SKM-1 (cell line): ENCODE measurements around the gene P2RX1.
"Not testable (repeated sequence)": the region's sequence is repeated elsewhere in the genome, so short reads cannot be mapped to it uniquely, and the experiment has no call there.

Source experiments
- DNase-seq: peaks from one replicate; lab custom pipeline; 2025; ENCODE audit not compliant: unreplicated experiment; lab: John Stamatoyannopoulos, UW

The P2RX1 gene

DNA sequence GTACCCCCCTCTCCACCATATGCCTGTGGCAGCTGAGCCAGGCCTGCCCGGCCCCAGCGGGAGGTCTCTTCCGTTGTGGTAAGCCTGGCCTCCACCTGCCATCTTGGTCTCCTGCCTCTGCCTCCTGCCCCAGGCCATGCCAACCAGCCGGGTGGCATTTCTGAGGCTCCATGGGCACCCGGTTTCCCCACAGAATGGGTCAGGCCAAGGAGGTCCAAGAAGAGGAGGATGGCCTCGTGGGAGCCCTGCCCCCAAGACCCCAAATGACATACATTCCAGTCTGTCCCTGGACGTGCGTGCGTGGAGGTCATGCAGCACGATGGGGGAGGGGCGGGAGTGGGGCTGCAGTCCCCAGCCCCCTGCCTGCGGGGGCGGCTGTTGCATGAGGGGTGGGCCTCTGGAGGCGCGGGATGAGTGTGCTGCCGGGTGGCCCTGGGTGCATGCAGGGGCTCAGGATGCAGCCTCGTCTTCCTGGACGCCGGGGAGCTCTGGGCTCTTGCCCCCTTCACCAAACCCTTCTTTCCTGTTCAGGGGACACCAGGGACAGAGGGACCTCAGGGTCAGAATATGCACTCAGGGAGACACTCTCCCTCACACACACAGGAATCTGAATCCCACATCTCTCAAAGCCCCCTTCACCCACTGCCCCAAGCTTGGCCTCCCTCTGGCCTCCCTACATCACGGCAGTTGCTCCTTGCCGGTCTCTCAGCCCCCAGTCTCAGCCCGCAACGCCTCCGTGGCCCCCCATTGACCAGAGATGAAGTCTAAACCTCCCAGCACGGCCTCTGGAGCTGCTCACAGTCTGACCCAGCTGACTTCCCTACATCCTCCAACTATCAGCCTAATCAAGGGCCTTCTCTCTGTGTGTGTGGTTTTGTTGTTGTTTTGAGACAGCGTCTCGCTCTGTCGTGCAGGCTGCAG is 54.2 kb downstream of the P2RX1 start:
- DNase-seq: no peak

DNA sequence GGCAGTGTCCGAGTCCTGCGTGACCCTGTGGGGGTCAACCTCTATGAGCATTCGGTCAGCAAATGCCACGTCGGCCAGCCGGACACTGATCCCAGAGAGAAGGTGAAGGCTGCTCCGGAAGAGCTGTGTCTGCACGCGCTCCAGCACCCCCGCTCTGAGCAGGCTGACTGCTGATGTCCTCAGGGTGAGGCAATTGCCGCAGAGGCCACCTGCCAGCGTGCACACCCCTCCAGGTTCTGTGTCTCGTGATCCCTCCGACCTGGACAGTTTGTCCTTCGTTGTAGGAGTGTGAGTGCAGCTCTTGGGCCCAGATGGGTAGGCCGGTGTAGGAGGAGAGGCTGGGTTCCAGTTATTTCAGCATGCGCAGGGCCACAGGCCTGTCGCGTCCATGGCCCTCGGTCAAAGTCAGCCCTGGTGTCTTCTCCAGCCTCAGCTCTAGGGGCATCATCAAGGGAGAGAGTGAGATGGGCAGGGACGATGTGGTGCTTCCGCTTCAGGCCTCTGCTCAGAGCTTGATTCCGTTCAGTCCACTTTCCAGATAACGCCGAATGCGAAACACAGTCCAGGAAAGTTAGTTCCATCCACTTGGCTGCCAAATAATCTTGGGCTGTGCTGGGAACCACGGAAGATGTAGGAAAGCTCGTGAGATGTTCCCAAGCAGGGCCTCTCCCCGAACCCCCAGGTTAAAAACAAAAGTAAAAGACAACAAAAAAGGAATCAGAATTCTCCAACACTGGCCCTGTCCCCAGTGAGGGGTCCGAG is 55.1 kb downstream of the P2RX1 start:
- DNase-seq: no peak

DNA sequence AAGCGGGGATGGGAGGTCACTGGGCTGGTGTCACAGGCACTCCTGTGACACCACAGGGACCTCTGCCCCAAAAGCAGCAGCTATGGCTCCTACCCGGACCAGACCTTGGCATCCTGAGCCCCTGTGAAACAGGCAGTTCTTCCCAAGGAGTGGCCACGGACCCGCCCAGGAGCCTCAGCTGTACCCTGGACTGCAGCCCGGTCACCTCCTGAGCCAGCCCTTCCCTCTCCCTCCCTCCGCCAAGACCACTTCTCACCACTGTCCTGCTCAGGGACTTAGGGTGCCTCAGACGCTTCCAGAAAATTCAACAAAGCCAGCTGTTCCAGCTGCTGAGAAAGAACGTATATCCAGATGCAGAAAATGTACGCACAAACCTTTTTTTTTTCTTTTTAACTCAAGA is 56.3 kb downstream of the P2RX1 start:
- no peak for DNase-seq

DNA sequence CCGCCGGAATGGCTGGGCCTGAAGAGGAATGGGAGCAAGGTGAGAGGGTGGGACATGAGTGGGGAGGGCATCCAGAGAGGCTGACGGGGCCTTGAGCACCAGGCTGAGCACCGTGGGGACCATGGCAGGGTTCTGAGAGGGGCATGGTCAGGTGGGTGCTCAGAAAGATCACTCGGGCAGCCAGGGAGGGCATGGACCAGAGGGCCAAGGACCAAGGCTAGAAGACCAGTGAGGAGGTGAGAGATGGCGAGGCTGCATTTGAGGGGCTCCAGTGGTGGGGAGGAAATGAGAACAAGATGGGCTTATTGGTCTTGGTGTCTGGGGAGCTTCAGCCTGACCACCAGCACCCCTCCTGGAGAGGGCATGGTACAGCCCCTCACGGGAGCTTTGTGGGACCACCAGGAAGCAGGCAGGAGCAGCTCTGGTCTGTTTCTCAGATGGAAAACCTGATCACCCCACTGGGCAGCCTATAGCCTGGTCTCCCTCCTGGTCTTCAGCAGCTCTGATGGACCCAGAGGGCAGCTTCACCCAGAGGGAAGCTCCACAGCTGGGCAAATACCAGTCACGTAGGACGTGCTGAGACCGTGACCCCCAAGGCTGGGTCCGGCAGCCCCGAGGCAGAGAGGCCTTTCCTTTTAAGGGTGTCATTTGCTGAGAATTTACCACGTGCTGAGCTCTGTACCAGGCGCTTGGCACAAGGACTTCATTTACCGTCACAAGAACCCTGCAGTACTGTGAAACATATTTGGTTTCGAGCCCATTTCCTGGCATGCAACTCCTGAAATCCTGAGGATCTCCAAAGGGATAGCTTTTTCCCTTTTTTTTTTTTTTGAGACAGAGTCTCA is 58.8 kb downstream of the P2RX1 start:
- DNase-seq: no peak

DNA sequence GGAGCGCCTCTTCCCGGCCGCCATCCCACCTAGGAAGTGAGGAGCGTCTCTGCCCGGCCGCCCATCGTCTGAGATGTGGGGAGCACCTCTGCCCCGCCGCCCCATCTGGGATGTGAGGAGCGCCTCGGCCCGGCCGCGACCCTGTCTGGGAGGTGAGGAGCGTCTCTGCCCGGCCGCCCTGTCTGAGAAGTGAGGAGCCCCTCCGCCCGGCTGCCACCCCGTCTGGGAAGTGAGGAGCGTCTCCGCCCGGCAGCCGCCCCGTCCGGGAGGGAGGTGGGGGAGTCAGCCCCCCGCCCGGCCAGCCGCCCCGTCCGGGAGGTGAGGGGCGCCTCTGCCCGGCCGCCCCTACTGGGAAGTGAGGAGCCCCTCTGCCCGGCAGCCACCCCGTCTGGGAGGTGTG is 62.1 kb downstream of the P2RX1 start:
- DNase-seq: not testable (repeated sequence)

DNA sequence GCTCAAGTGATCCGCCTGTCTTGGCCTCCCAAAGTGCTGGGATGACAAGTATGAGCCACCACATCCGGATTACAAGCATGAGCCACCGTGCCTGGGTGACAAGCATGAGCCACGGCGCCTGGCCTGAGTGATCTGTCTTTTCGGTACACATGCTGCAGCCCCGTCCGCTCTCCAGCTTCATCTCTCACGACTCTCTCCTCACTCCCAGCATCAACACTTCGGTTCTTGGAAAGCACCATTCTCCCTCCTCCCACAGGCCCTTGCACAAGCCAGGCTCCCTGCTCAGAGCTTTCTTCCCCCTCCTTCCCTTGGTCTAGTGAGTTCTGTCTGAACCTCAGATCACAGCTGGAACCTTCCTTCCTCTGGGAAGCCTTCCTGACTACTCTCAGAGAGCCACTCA is 63.7 kb downstream of the P2RX1 start:
- no peak for DNase-seq

DNA sequence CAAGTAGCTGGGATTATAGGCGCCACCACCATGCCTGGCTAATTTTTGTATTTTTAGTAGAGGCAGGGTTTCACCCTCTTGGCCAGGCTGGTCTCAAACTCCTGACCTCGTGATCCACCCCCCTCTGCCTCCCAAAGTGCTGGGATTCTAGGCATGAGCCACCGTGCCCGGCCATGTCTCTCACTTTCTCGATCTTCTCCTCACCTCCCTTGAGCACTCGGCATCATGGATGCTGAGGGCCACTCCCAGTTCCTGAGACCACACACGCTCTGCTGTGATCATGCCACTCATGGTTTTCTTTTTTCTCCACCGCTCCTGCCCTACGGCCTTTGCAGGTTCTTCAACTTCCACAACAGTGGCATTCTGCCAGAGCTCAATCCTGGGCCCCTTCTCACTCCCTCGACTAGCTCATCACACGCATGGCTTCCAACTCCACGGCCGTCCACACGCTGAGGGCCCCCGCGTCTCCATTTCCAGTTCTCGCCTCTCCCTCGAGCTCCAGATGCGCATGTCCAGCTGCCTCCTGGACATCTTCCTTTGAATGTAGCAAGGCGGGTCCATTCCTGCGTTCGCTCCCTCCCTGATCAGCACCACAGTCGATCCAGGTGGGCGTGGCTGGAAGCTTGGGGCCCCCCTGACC is 64.7 kb downstream of the P2RX1 start:
- DNase-seq: no peak

DNA sequence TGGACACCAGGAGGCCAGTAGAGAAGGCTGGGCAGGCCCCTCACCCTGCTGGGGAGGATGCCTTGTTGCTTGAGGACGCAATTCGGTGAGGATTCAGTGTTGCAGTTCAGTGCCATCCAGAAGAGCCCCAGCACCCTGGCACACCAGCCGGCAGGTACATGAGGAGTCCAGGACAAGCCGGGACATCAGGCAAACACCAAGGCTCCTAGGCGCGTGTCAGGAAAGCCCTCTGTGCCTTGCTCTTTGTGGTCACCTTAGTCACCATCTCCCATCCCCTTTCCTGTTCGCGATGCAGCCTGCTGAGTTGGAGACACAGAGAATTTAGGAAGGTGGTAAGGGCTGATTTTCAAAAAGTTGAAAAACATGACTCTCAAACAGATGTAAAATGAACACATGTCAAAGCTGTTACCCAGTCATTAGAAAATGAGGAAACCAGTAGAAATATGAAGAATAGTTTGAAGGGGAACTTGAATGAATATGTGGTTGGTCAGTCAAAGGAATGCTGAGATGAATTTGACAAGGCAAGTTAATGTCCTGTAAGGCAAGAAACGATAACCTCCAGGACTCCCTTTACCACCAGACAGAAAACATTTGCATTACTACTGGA is 67.9 kb downstream of the P2RX1 start:
- no peak for DNase-seq

DNA sequence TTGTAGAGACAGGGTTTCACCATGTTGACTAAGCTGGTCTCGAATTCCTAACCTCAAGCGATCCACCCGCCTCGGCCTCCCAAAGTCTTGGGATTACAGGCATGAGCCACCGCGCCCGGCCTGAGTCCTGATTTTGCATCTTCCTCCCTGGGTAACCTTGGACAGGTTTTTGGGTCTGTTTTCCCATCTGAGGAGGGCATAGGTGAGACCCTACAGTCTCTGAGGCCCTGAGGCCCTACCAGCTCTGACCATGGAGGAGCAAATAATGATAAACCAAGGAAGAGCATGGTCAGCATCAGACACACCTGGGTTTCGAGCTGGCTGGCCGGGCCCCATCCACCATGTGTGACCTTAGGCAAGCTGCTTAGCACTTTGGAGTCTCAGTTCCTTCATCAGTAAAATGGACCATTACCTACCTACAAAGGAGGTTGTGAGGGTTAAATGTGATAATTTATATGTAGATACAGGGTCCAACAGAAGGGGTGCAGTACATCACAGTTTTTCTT is 69.0 kb downstream of the P2RX1 start:
- no peak for DNase-seq
